Measurements from ENCODE around the gene KRTAP1-4.
"Not testable (repeated sequence)": the region's sequence is repeated elsewhere in the genome, so short reads cannot be mapped to it uniquely, and the experiment has no call there.

KRTAP1-4 gene

GRCh38 chr17:41042953-41043352 lies 13.0 kb upstream of the KRTAP1-4 start:
- DNase-seq (ENCODE audit: low read depth, low spot score), result no peak
- in situ Hi-C loops (cut with HindIII; ENCODE audit: low sequenced_read_pairs), result no loop called here
- no peak overlapping the region for H3K4me3 ChIP-seq (ENCODE audit: low read depth, low read length)
- TF ChIP-seq CTCF (IDR thresholded peaks at IDR 0.05; ENCODE audit: low read depth, low read length), result no peak

- H3K4me3 ChIP-seq (ENCODE audit: low read depth, low read length); in situ Hi-C loops (cut with HindIII; ENCODE audit: low sequenced_read_pairs): not testable (repeated sequence)
- peak; percentile 43 for DNase-seq (ENCODE audit: low read depth, low spot score)
Observed at GRCh38 chr17:41040783-41041571, 11.0 kb upstream of the KRTAP1-4 start, which contains the start of gene KRTAP1-1. Gene KRTAP1-1, minus strand, starts transcription at chr17:41041450. Its CDS starts 53 bp downstream, at chr17:41041397.

- DNase-seq (ENCODE audit: low read depth, low spot score), result no peak
- in situ Hi-C loops (cut with HindIII; ENCODE audit: low sequenced_read_pairs), result no loop called here
- no peak for TF ChIP-seq CTCF (IDR thresholded peaks at IDR 0.05; ENCODE audit: low read depth, low read length)
- H3K4me3 ChIP-seq (ENCODE audit: low read depth, low read length), result no peak overlapping the region
Observed at GRCh38 chr17:41037853-41038350, 7.9 kb upstream of the KRTAP1-4 start.

GRCh38 chr17:41034346-41034935 lies 4.4 kb upstream of the KRTAP1-4 start, which contains the start of gene KRTAP1-3:
Gene KRTAP1-3, minus strand, starts transcription at chr17:41034874. Its CDS starts 53 bp downstream, at chr17:41034821.
- in situ Hi-C loops (cut with HindIII; ENCODE audit: low sequenced_read_pairs); DNase-seq (ENCODE audit: low read depth, low spot score): not testable (repeated sequence)

GRCh38 chr17:41026715-41027471 lies 3.1 kb downstream of the KRTAP1-4 start, which contains the start of gene KRTAP1-5:
Gene KRTAP1-5, minus strand, starts transcription at chr17:41027208. Its CDS starts 53 bp downstream, at chr17:41027155.
- no peak for TF ChIP-seq CTCF (IDR thresholded peaks at IDR 0.05; ENCODE audit: low read depth, low read length)
- H3K4me3 ChIP-seq (ENCODE audit: low read depth, low read length), result no peak within 1 kb of the TSS
- DNase-seq (ENCODE audit: low read depth, low spot score), result peak; percentile 39
- in situ Hi-C loops (cut with HindIII; ENCODE audit: low sequenced_read_pairs), result no loop called here

More at GRCh38 chr17:41034346-41034935, 4.4 kb upstream of the KRTAP1-4 start, which contains the start of gene KRTAP1-3:
- not testable (repeated sequence) for H3K4me3 ChIP-seq (ENCODE audit: low read depth, low read length)

GRCh38 chr17:41024697-41025096 lies 5.3 kb downstream of the KRTAP1-4 start:
- TF ChIP-seq CTCF (IDR thresholded peaks at IDR 0.05; ENCODE audit: low read depth, low read length), result no peak
- DNase-seq (ENCODE audit: low read depth, low spot score), result no peak
- in situ Hi-C loops (cut with HindIII; ENCODE audit: low sequenced_read_pairs), result no loop called here
- no peak overlapping the region for H3K4me3 ChIP-seq (ENCODE audit: low read depth, low read length)

- no peak for DNase-seq (ENCODE audit: low read depth, low spot score)
- no peak overlapping the region for H3K4me3 ChIP-seq (ENCODE audit: low read depth, low read length)
- TF ChIP-seq CTCF (IDR thresholded peaks at IDR 0.05; ENCODE audit: low read depth, low read length), result no peak
- in situ Hi-C loops (cut with HindIII; ENCODE audit: low sequenced_read_pairs), result no loop called here
Observed at GRCh38 chr17:41020336-41020735, 9.7 kb downstream of the KRTAP1-4 start.
